Measurements from ENCODE around the gene TRIM72.

Gene TRIM72

GRCh38 chr16:31215287-31216162 is 1.6 kb downstream of the TRIM72 start:
- Histone ChIP-seq H3K36me3 (ENCODE audit: control insufficient read depth, low read length) (no peaks in the 10 kb centered on the region), H3K9me3 (ENCODE audit: control insufficient read depth, insufficient read depth, low read length) (no peaks in the 10 kb centered on the region), H3K4me1 (ENCODE audit: control insufficient read depth, low read length) (no peaks in the 10 kb centered on the region), H4K20me1 (ENCODE audit: control insufficient read depth, insufficient read depth, low read depth, low read length) (no peaks in the 10 kb centered on the region; the same call in 1 of the 2 replicates), H3K4me2 (ENCODE audit: low read length) (no peak overlapping the region), H3K4me3 (ENCODE audit: low read length) (no peak overlapping the region), H3F3A (ENCODE audit: control insufficient read depth, insufficient read depth) (no peaks in the 10 kb centered on the region), H3K27me3 (ENCODE audit: control insufficient read depth, low read length) (peaks cover 37% of the 10 kb centered on the region), H3K79me2 (ENCODE audit: control insufficient read depth, low read length) (no peaks in the 10 kb centered on the region), H3K9me2 (replicated peaks; ENCODE audit: control insufficient read depth, low read length) (no peaks in the 10 kb centered on the region), H3K27ac (ENCODE audit: low read depth, low read length) (no peak overlapping the region)
- TF ChIP-seq CTCF (IDR thresholded peaks at IDR 0.05; ENCODE audit: low read depth, low read length, poor library complexity, severe bottlenecking) (no peak), EZH2phosphoT487 (IDR thresholded peaks at IDR 0.05; ENCODE audit: borderline replicate concordance, low read length) (no peak)

DNA sequence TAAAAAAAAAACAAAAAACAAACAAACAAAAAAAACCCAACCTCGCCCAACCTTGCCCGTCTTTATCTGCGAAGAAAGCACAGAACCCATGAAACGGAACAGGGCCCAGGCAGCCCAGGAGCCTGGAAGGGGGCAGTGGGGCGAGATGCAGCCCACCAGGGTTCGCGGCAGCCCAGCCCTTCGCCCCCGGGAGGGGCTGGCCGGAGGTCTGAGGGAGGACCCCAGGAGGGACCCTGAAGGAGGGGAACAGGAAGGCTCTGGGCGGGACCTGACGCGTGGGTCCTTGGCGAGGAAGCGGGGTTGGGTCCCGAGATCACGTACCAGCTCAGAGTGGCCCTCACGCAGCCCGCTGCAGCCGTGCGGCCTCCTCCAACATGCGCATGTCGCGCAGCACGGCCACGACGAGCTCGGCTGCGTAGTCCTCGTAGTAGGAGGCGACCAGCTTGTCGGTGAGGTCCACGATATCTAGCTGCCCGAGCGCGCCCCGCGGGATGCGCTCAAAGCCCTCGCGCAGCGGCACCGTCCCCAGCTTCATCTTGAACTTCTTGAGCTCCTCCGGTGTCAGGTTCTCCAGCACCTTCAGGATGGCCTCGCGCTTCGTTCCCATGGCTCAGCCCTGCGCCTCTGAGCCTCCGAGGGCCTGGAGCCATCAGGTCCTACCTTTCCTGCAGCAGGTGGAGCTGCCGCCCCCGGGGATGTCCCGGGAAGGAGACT is 2.7 kb downstream of the TRIM72 start, which contains the start of gene PYDC1:
PYDC1 (minus strand) TSS at position 714 of the 714 bp plus-strand sequence; CDS start at position 607, 107 bp downstream.
- Histone ChIP-seq H3K79me2 (ENCODE audit: control insufficient read depth, low read length) (no peaks in the 10 kb centered on the region), H3K9me3 (ENCODE audit: control insufficient read depth, insufficient read depth, low read length) (no peaks in the 10 kb centered on the region), H3K4me1 (ENCODE audit: control insufficient read depth, low read length) (no peaks in the 10 kb centered on the region), H3K27me3 (ENCODE audit: control insufficient read depth, low read length) (peaks cover 40% of the 10 kb centered on the region), H3K36me3 (ENCODE audit: control insufficient read depth, low read length) (no peaks in the 10 kb centered on the region), H3K4me2 (ENCODE audit: low read length) (no peak within 1 kb of the TSS), H3K9me2 (replicated peaks; ENCODE audit: control insufficient read depth, low read length) (no peaks in the 10 kb centered on the region), H4K20me1 (ENCODE audit: control insufficient read depth, insufficient read depth, low read depth, low read length) (no peaks in the 10 kb centered on the region; the same call in 1 of the 2 replicates), H3K4me3 (ENCODE audit: low read length) (no peak within 1 kb of the TSS), H3K27ac (ENCODE audit: low read depth, low read length) (no peak within 1 kb of the TSS), H3F3A (ENCODE audit: control insufficient read depth, insufficient read depth) (no peaks in the 10 kb centered on the region)
- TF ChIP-seq EZH2phosphoT487 (IDR thresholded peaks at IDR 0.05; ENCODE audit: borderline replicate concordance, low read length) (no peak), CTCF (IDR thresholded peaks at IDR 0.05; ENCODE audit: low read depth, low read length, poor library complexity, severe bottlenecking) (no peak)

- no peaks in the 10 kb centered on the region for H3K79me2 ChIP-seq (ENCODE audit: control insufficient read depth, low read length)
- H3K36me3 ChIP-seq (ENCODE audit: control insufficient read depth, low read length) = no peaks in the 10 kb centered on the region
- H3K9me3 ChIP-seq (ENCODE audit: control insufficient read depth, insufficient read depth, low read length) = no peaks in the 10 kb centered on the region
- no peaks in the 10 kb centered on the region for H4K20me1 ChIP-seq (ENCODE audit: control insufficient read depth, insufficient read depth, low read depth, low read length)
- no peak overlapping the region for H3K4me3 ChIP-seq (ENCODE audit: low read length)
- H3F3A ChIP-seq (ENCODE audit: control insufficient read depth, insufficient read depth) = no peaks in the 10 kb centered on the region
- no peak overlapping the region for H3K4me2 ChIP-seq (ENCODE audit: low read length)
- H3K9me2 ChIP-seq (replicated peaks; ENCODE audit: control insufficient read depth, low read length) = no peaks in the 10 kb centered on the region
- no peak for TF ChIP-seq EZH2phosphoT487 (IDR thresholded peaks at IDR 0.05; ENCODE audit: borderline replicate concordance, low read length)
- TF ChIP-seq CTCF (IDR thresholded peaks at IDR 0.05; ENCODE audit: low read depth, low read length, poor library complexity, severe bottlenecking) = no peak
- H3K4me1 ChIP-seq (ENCODE audit: control insufficient read depth, low read length) = no peaks in the 10 kb centered on the region
- peaks cover 36% of the 10 kb centered on the region for H3K27me3 ChIP-seq (ENCODE audit: control insufficient read depth, low read length)
- no peak overlapping the region for H3K27ac ChIP-seq (ENCODE audit: low read depth, low read length)
Observed at GRCh38 chr16:31217136-31217530, 3.2 kb downstream of the TRIM72 start.
